ENCODE data around the gene BTBD16. TPM values are rescaled to one million over a fixed set of nuclear protein-coding genes. Genes with fewer than 3 reads are reported as not detected.
A peak's percentile ranks its signal among the peaks of the same experiment; 100 is the strongest.

BTBD16 gene
- total RNA-seq, 1 donor from 2014 or later: not detected

GRCh38 chr10:122265896-122266295 is 5.2 kb upstream of the BTBD16 start:
- Mint-ChIP-seq H3K4me1 (ENCODE audit: low read depth) (no peaks in the 10 kb centered on the region), H3K27me3 (ENCODE audit: low read depth) (peaks cover 3% of the 10 kb centered on the region)

GRCh38 chr10:122267849-122268737 is 3.0 kb upstream of the BTBD16 start:
- Mint-ChIP-seq H3K4me1 (ENCODE audit: low read depth) (no peaks in the 10 kb centered on the region), H3K36me3 (ENCODE audit: low read depth) (no peaks in the 10 kb centered on the region), H3K27ac (no peak overlapping the region), H3K27me3 (ENCODE audit: low read depth) (peaks cover 2% of the 10 kb centered on the region), H3K9me3 (peaks cover 2% of the 10 kb centered on the region), H3K4me3 (ENCODE audit: low read depth) (no peak overlapping the region)
- peak; percentile 22 for DNase-seq (ENCODE audit: low spot score)
- intact Hi-C loops (cut with micrococcal nuclease): loop anchor here (1.0 kb wide), 1 partner anchor 167 kb away; no protein-coding TSS in a partner anchor

More at GRCh38 chr10:122265896-122266295, 5.2 kb upstream of the BTBD16 start:
- peaks cover 8% of the 10 kb centered on the region for H3K9me3 Mint-ChIP-seq
- no peak for DNase-seq (ENCODE audit: low spot score)
- no peak overlapping the region for H3K4me3 Mint-ChIP-seq (ENCODE audit: low read depth)
- no peak overlapping the region for H3K27ac Mint-ChIP-seq
- H3K36me3 Mint-ChIP-seq (ENCODE audit: low read depth): no peaks in the 10 kb centered on the region
- intact Hi-C loops (cut with micrococcal nuclease): no loop called here

GRCh38 chr10:122269059-122269687 is 1.9 kb upstream of the BTBD16 start:
- H3K27ac Mint-ChIP-seq: no peak overlapping the region
- no peak overlapping the region for H3K4me3 Mint-ChIP-seq (ENCODE audit: low read depth)
- H3K36me3 Mint-ChIP-seq (ENCODE audit: low read depth): no peaks in the 10 kb centered on the region
- no peaks in the 10 kb centered on the region for H3K9me3 Mint-ChIP-seq
- H3K4me1 Mint-ChIP-seq (ENCODE audit: low read depth): no peaks in the 10 kb centered on the region
- no peaks in the 10 kb centered on the region for H3K27me3 Mint-ChIP-seq (ENCODE audit: low read depth)
- intact Hi-C loops (cut with micrococcal nuclease): no loop called here
- DNase-seq (ENCODE audit: low spot score): no peak

GRCh38 chr10:122273966-122274545 is 3.0 kb downstream of the BTBD16 start:
- Mint-ChIP-seq H3K27ac (no peak overlapping the region), H3K36me3 (ENCODE audit: low read depth) (no peaks in the 10 kb centered on the region), H3K9me3 (no peaks in the 10 kb centered on the region), H3K27me3 (ENCODE audit: low read depth) (peaks cover 4% of the 10 kb centered on the region), H3K4me3 (ENCODE audit: low read depth) (no peak overlapping the region), H3K4me1 (ENCODE audit: low read depth) (no peaks in the 10 kb centered on the region)
- intact Hi-C loops (cut with micrococcal nuclease): no loop called here
- DNase-seq (ENCODE audit: low spot score): no peak

GRCh38 chr10:122276611-122277208 is 5.6 kb downstream of the BTBD16 start:
- Mint-ChIP-seq H3K4me1 (ENCODE audit: low read depth) (no peaks in the 10 kb centered on the region), H3K9me3 (no peaks in the 10 kb centered on the region)

GRCh38 chr10:122277526-122278136 is 6.5 kb downstream of the BTBD16 start:
- H3K4me3 Mint-ChIP-seq (ENCODE audit: low read depth): no peak overlapping the region
- no peaks in the 10 kb centered on the region for H3K4me1 Mint-ChIP-seq (ENCODE audit: low read depth)
- peaks cover 9% of the 10 kb centered on the region for H3K27me3 Mint-ChIP-seq (ENCODE audit: low read depth)
- no peaks in the 10 kb centered on the region for H3K9me3 Mint-ChIP-seq
- intact Hi-C loops (cut with micrococcal nuclease): no loop called here
- no peaks in the 10 kb centered on the region for H3K36me3 Mint-ChIP-seq (ENCODE audit: low read depth)
- no peak overlapping the region for H3K27ac Mint-ChIP-seq
- no peak for DNase-seq (ENCODE audit: low spot score)

More at GRCh38 chr10:122276611-122277208, 5.6 kb downstream of the BTBD16 start:
- Mint-ChIP-seq H3K4me3 (ENCODE audit: low read depth) (no peak overlapping the region), H3K27ac (no peak overlapping the region), H3K27me3 (ENCODE audit: low read depth) (peaks cover 9% of the 10 kb centered on the region), H3K36me3 (ENCODE audit: low read depth) (no peaks in the 10 kb centered on the region)
- DNase-seq (ENCODE audit: low spot score): no peak
- intact Hi-C loops (cut with micrococcal nuclease): no loop called here

- Mint-ChIP-seq H3K9me3 (no peaks in the 10 kb centered on the region), H3K27me3 (ENCODE audit: low read depth) (peaks cover 5% of the 10 kb centered on the region), H3K4me1 (ENCODE audit: low read depth) (no peaks in the 10 kb centered on the region), H3K27ac (no peak overlapping the region), H3K4me3 (ENCODE audit: low read depth) (no peak overlapping the region), H3K36me3 (ENCODE audit: low read depth) (no peaks in the 10 kb centered on the region)
- intact Hi-C loops (cut with micrococcal nuclease): no loop called here
- no peak for DNase-seq (ENCODE audit: low spot score)
These were observed 8.6 kb downstream of the BTBD16 start for GRCh38 chr10:122279725-122280141.

- Mint-ChIP-seq H3K36me3 (ENCODE audit: low read depth) (no peaks in the 10 kb centered on the region), H3K4me1 (ENCODE audit: low read depth) (no peaks in the 10 kb centered on the region), H3K4me3 (ENCODE audit: low read depth) (no peak overlapping the region), H3K27ac (no peak overlapping the region), H3K9me3 (no peaks in the 10 kb centered on the region), H3K27me3 (ENCODE audit: low read depth) (peaks cover 5% of the 10 kb centered on the region)
- no peak for DNase-seq (ENCODE audit: low spot score)
- intact Hi-C loops (cut with micrococcal nuclease): no loop called here
These were observed 9.1 kb downstream of the BTBD16 start for GRCh38 chr10:122280156-122280555.

GRCh38 chr10:122281018-122281626 is 10.0 kb downstream of the BTBD16 start:
- DNase-seq (ENCODE audit: low spot score): no peak
- H3K27me3 Mint-ChIP-seq (ENCODE audit: low read depth): peaks cover 5% of the 10 kb centered on the region
- no peak overlapping the region for H3K4me3 Mint-ChIP-seq (ENCODE audit: low read depth)
- intact Hi-C loops (cut with micrococcal nuclease): no loop called here
- no peaks in the 10 kb centered on the region for H3K36me3 Mint-ChIP-seq (ENCODE audit: low read depth)
- no peaks in the 10 kb centered on the region for H3K4me1 Mint-ChIP-seq (ENCODE audit: low read depth)
- H3K27ac Mint-ChIP-seq: no peak overlapping the region
- H3K9me3 Mint-ChIP-seq: no peaks in the 10 kb centered on the region

GRCh38 chr10:122281751-122282150 is 10.7 kb downstream of the BTBD16 start:
- H3K27me3 Mint-ChIP-seq (ENCODE audit: low read depth): peaks cover 5% of the 10 kb centered on the region
- no peak for DNase-seq (ENCODE audit: low spot score)
- no peaks in the 10 kb centered on the region for H3K4me1 Mint-ChIP-seq (ENCODE audit: low read depth)
- H3K27ac Mint-ChIP-seq: no peak overlapping the region
- H3K9me3 Mint-ChIP-seq: no peaks in the 10 kb centered on the region
- H3K4me3 Mint-ChIP-seq (ENCODE audit: low read depth): no peak overlapping the region
- H3K36me3 Mint-ChIP-seq (ENCODE audit: low read depth): no peaks in the 10 kb centered on the region
- intact Hi-C loops (cut with micrococcal nuclease): no loop called here

GRCh38 chr10:122282253-122282671 is 11.2 kb downstream of the BTBD16 start:
- Mint-ChIP-seq H3K27ac (no peak overlapping the region), H3K27me3 (ENCODE audit: low read depth) (peaks cover 5% of the 10 kb centered on the region), H3K9me3 (no peaks in the 10 kb centered on the region), H3K4me3 (ENCODE audit: low read depth) (no peak overlapping the region), H3K36me3 (ENCODE audit: low read depth) (no peaks in the 10 kb centered on the region), H3K4me1 (ENCODE audit: low read depth) (no peaks in the 10 kb centered on the region)
- intact Hi-C loops (cut with micrococcal nuclease): no loop called here
- DNase-seq (ENCODE audit: low spot score): no peak

- intact Hi-C loops (cut with micrococcal nuclease): no loop called here
- H3K9me3 Mint-ChIP-seq: no peaks in the 10 kb centered on the region
- no peaks in the 10 kb centered on the region for H3K36me3 Mint-ChIP-seq (ENCODE audit: low read depth)
These were observed 11.8 kb downstream of the BTBD16 start for GRCh38 chr10:122282909-122283308.

More at GRCh38 chr10:122282909-122283308, 11.8 kb downstream of the BTBD16 start:
- H3K4me1 Mint-ChIP-seq (ENCODE audit: low read depth): no peaks in the 10 kb centered on the region
- H3K27ac Mint-ChIP-seq: no peak overlapping the region
- H3K4me3 Mint-ChIP-seq (ENCODE audit: low read depth): no peak overlapping the region
- H3K27me3 Mint-ChIP-seq (ENCODE audit: low read depth): peaks cover 5% of the 10 kb centered on the region
- DNase-seq (ENCODE audit: low spot score): no peak
